ENCODE results near the gene CAMK2D.

CAMK2D gene

DNA sequence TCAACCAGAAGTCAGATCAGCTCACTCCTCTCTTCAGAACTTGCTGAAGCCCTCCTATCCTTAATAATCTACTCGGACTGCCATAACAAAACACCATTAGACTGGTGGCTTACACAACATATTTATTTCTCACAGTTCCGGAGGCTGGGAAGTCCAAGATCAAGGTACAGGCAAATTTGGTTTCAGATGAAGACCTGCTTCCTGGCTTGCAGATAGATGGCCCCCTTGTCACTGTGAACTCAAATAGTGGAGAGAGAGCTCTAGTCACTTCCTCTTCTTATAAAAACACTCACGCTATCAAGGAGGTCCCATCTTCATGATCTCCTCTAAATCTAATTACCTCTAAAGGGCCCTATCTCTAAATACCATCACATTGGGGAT, 125.1 kb downstream of the CAMK2D start:
- Histone ChIP-seq H3K27me3 (replicated peaks; ENCODE audit: control insufficient read depth, insufficient read depth, low read length) (no peaks in the 10 kb centered on the region), H3K36me3 (ENCODE audit: control insufficient read depth, insufficient read depth, low read length) (no peaks in the 10 kb centered on the region), H3K4me3 (replicated peaks; ENCODE audit: low read depth, low read length) (no peak overlapping the region)
- TF ChIP-seq, protein P1, sequence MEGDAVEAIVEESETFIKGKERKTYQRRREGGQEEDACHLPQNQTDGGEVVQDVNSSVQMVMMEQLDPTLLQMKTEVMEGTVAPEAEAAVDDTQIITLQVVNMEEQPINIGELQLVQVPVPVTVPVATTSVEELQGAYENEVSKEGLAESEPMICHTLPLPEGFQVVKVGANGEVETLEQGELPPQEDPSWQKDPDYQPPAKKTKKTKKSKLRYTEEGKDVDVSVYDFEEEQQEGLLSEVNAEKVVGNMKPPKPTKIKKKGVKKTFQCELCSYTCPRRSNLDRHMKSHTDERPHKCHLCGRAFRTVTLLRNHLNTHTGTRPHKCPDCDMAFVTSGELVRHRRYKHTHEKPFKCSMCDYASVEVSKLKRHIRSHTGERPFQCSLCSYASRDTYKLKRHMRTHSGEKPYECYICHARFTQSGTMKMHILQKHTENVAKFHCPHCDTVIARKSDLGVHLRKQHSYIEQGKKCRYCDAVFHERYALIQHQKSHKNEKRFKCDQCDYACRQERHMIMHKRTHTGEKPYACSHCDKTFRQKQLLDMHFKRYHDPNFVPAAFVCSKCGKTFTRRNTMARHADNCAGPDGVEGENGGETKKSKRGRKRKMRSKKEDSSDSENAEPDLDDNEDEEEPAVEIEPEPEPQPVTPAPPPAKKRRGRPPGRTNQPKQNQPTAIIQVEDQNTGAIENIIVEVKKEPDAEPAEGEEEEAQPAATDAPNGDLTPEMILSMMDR (IDR thresholded peaks at IDR 0.05; ENCODE audit: insufficient read depth, low read length, poor library complexity, severe bottlenecking) = peak; percentile 34
- peak; percentile 27 for DNase-seq (ENCODE audit: extremely low read depth, insufficient read length)

DNA sequence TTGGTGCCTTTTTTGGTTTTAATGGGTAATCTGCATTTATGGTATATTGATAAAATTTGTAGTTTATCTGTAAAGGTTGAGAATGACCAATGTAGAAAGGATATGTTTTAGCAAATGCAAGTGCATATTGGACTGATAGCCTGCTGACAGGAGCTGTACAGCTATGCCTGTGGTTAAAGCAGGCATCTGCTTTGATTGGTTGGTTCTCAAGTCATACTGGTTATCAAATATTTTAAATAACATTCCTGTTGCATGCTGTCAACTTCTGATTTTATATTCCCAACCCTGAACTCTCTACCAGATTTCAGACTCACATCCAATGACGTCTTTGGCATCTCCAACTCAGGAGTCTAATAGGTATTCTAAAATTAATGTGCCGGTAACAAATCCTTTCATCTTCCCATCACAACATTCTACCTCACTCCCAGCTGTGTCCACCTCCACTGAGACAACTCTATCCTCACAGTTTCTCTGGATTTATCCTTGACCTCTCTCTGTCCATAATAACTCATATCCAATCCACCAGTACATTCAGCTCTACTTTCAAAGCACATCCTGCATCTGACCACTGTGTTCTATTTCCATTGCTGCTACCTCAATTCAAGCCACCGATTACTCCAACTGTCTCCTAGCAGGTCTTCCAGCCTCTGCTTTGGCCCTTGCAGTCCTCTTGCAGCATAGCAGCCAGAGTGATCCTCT, 125.7 kb downstream of the CAMK2D start:
- TF ChIP-seq, protein P1 (IDR thresholded peaks at IDR 0.05; ENCODE audit: insufficient read depth, low read length, poor library complexity, severe bottlenecking) = no peak
- no peak overlapping the region for H3K4me3 ChIP-seq (replicated peaks; ENCODE audit: low read depth, low read length)
- H3K36me3 ChIP-seq (ENCODE audit: control insufficient read depth, insufficient read depth, low read length) = no peaks in the 10 kb centered on the region
- no peaks in the 10 kb centered on the region for H3K27me3 ChIP-seq (replicated peaks; ENCODE audit: control insufficient read depth, insufficient read depth, low read length)
- DNase-seq (ENCODE audit: extremely low read depth, insufficient read length) = no peak

- H3K36me3 ChIP-seq (ENCODE audit: control insufficient read depth, insufficient read depth, low read length) = no peaks in the 10 kb centered on the region
- DNase-seq (ENCODE audit: extremely low read depth, insufficient read length) = no peak
- H3K27me3 ChIP-seq (replicated peaks; ENCODE audit: control insufficient read depth, insufficient read depth, low read length) = no peaks in the 10 kb centered on the region
- TF ChIP-seq, protein P1 (IDR thresholded peaks at IDR 0.05; ENCODE audit: insufficient read depth, low read length, poor library complexity, severe bottlenecking) = no peak
- no peak overlapping the region for H3K4me3 ChIP-seq (replicated peaks; ENCODE audit: low read depth, low read length)
These were observed 127.2 kb downstream of the CAMK2D start for GRCh38 chr4:113634081-113634969.

GRCh38 chr4:113633467-113633866, 128.1 kb downstream of the CAMK2D start:
- TF ChIP-seq, protein P1 (IDR thresholded peaks at IDR 0.05; ENCODE audit: insufficient read depth, low read length, poor library complexity, severe bottlenecking) = no peak
- Histone ChIP-seq H3K4me3 (replicated peaks; ENCODE audit: low read depth, low read length) (no peak overlapping the region), H3K36me3 (ENCODE audit: control insufficient read depth, insufficient read depth, low read length) (no peaks in the 10 kb centered on the region), H3K27me3 (replicated peaks; ENCODE audit: control insufficient read depth, insufficient read depth, low read length) (no peaks in the 10 kb centered on the region)
- no peak for DNase-seq (ENCODE audit: extremely low read depth, insufficient read length)

- no peaks in the 10 kb centered on the region for H3K27me3 ChIP-seq (replicated peaks; ENCODE audit: control insufficient read depth, insufficient read depth, low read length)
- H3K36me3 ChIP-seq (ENCODE audit: control insufficient read depth, insufficient read depth, low read length) = no peaks in the 10 kb centered on the region
- no peak for DNase-seq (ENCODE audit: extremely low read depth, insufficient read length)
- TF ChIP-seq, protein P1 (IDR thresholded peaks at IDR 0.05; ENCODE audit: insufficient read depth, low read length, poor library complexity, severe bottlenecking) = no peak
- no peak overlapping the region for H3K4me3 ChIP-seq (replicated peaks; ENCODE audit: low read depth, low read length)
These were observed 132.8 kb downstream of the CAMK2D start for GRCh38 chr4:113628711-113629110.

Data from GM06990 (cell line).